RPMI8226 (cell line): ENCODE measurements around the gene KRT75.

ENCODE experiments used
- DNase-seq: peaks from one replicate; pipeline ENCODE4 v3.0.0-alpha.2; 2015

KRT75 gene

DNA sequence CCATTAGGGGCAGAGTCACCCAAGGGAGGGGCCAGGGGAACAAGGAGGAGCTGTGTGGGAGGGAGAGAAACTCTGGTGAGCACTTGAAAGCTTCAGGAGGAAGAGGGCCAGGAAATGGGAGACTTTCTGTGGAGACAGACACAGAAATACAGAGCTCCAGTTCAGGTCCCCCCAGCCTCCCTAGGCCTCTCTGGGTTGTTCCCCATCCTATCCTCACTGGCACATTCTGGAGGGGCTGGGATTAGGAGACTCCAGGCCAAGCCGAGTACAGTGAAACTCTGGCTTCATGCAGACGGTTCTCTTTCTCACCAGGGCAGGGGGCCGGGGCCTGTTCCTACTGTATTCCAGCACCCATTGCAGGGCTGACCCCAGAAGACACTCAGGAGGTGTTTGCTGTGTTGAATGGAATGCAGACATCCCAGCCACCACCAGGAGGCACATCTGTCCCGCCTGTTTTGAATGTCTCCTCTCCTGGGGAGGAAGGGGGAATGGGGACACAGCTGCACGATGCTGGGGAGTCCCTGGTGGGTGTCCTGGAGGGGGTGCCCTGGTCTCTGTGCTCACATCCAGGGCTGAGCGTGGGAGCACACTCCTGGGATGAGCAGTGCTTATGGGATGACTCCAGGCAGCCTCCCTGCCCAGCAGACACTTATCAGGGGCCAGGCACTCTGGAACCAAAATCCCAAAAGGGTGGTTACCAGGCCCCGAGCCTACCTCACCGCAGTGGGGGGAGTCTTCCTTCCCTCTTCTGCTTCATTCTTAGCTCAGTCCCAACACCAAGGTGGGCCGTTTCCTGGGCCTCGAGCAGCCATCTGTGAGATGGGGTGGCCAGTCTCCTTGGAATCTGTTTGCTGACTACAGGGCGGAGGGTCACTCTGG lies 43.2 kb downstream of the KRT75 start:
- peak; percentile 43 for DNase-seq

- peak; percentile 66 for DNase-seq
Observed at GRCh38 chr12:52389313-52390207, 44.6 kb downstream of the KRT75 start.

- DNase-seq = no peak
Observed at GRCh38 chr12:52387859-52388258, 46.3 kb downstream of the KRT75 start.

- no peak for DNase-seq
Observed at GRCh38 chr12:52385226-52385702, 48.9 kb downstream of the KRT75 start, which contains the start of gene KRT84. Gene KRT84 (minus strand): TSS chr12:52385652. CDS start chr12:52385585, 67 bp downstream.

DNA sequence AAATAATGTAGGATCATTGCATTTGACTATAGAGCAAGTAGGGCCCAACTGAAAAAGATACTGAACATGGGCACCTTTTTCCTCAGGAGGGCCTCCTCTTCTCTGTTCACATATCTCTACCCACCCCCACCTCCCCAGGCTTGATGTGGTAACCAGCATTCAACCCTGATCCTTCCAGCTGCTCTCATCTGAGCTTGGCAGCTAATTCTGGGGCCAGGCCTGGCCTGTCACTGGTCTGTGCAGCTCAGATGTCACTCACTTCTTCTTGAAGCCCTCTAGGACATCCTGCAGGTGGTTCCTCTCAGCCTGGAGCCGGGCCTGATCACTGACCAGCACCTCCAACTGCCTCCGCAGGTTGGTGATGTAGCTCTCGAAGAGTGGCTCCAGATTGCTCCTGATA lies 50.8 kb downstream of the KRT75 start:
- DNase-seq = no peak

DNA sequence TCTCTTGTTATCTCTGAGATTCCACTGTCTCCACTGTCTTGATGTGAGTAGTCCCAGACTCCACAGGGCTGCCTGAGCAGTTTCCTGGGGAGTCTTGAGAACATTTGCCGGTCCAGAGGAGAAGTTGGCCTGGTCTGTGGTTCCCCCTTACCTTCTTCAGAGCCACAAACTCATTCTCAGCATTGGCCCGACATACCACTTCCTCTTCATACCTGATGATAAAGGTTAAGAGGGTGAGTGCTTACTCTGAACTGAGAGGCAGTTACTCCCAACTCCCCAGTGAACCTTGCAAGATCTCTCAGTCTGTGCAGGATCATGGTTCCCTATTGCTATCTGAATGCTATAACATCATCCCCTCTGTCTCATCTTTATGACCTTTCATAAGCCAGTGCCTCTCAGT lies 51.3 kb downstream of the KRT75 start:
- DNase-seq = peak; percentile 23

DNA sequence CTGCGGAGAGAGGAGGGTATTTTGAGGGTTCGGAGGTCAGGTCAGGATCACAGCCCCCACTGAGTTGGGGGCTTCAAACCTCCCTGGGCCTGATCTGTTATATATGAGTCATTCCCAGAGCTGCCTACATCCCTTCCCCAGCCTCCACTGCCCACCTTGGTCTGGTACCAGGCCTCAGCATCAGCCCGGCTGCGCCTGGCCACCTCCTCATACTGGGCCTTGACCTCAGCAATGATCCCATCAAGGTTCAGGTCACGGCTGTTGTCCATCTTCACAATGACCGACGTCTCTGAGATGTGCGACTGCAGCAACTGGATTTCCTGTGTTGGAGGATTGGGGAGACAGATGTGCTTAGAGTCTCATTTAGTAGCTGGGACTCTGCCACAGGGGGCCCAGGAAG lies 53.0 kb downstream of the KRT75 start:
- DNase-seq = no peak

DNA sequence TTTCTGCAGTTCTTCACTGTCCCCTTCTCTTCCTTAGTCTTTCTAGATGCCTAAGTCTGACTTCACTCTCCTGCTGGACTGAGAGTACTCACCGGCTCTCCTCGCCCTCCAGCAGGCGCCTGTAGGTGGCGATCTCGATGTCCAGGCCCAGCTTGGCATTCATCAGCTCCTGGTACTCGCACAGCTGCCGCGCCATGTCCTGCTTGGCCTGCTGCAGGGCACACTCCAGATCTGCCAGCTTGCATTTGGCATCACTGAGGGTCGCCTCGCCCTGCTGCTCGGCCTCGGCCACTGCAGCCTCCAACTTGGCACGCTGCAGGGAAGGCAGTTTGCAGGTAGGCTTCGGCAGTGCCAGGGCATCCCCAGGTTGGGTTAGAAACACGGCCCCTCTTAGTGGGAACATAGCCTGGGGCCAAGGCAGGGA lies 53.9 kb downstream of the KRT75 start:
- peak; percentile 66 for DNase-seq

DNA sequence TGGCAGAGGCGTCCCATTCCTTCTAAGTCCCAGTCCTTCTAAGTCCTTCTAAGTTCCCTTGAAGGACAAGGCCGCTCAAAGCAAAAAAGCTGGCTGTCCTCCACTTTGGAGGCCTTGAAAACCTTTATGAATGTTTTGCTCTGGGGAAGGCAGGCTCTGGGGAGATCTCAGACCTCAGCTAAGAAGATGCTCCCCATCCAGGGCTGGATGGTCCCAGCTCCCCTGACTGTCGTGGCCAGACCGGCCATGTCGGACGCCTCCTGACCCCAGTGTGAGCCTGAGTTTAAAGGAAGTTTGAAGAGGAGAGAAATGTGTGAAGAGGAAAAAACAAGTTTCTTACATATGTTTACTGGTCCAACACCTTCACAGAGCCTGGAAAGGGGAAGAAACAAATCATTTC lies 54.6 kb downstream of the KRT75 start:
- DNase-seq = no peak

DNA sequence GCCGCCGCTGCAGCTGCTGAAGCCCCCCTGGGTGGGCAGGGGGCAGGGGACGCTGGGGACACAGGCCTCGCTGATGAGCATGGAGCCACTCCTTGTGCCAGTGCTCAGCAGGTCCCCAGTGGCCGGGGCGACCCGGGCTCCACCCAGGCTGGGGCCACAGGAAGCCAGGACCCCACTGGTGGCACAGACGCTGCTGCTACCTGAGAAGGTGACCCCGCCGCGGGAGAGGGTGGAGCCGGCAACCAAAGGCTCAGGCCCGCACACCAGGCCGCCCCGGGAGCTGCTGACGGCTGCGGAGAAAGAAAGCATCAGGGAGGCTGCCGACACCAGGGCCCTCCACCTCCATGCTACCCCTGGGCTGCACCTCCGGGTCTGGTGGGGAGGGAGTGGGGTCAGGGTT lies 56.1 kb downstream of the KRT75 start:
- DNase-seq = no peak

DNA sequence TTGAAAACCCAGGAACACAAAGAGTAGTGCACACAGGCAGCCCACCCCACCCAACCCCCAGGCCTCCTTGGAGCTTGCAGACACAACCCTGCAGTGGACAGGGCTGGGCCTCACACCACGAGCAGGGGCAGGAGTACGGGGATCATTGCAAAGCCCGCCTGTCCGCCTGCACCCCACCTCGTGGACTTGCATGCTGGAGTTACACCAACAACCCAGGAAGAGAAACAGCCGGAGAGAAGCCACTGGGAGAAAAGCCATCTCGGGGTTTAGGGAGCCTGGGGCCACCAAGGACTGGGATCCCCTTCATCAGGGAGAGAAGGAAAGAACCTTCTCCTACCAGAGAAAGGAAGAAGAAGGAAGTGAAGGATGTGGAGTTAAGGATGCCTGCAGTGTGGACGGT lies 56.9 kb downstream of the KRT75 start:
- no peak for DNase-seq
